GM12801 (cell line): ENCODE data around the gene USP46.

Experiments
- TF ChIP-seq, protein P1 (sequence below): IDR thresholded peaks from one replicate; pipeline ENCODE4 v1.5.1; 2011; ENCODE audit warnings: control low read depth; ENCODE audit not compliant: insufficient read length; ENCODE audit errors: extremely low read depth

USP46 gene

DNA sequence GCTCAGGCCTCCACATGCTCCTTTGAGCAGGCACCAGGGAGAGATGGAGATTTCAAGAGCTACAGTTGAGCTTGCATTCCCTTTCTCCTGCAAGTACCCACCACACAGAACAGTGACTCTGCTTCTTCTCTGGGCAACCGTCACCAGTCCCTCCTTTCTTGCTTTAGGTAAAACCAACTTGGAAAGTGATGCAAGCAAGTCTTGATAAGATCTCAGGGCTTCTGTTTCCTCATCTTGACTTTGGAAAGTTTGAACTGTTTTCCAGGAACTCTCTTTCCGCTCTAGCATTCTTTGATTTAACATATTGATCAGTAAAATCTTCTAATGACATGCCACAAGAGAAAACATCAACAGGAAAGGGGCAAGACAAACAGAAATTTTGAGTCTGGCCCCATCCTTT is 73.7 kb downstream of the USP46 start:
- TF ChIP-seq, protein P1, sequence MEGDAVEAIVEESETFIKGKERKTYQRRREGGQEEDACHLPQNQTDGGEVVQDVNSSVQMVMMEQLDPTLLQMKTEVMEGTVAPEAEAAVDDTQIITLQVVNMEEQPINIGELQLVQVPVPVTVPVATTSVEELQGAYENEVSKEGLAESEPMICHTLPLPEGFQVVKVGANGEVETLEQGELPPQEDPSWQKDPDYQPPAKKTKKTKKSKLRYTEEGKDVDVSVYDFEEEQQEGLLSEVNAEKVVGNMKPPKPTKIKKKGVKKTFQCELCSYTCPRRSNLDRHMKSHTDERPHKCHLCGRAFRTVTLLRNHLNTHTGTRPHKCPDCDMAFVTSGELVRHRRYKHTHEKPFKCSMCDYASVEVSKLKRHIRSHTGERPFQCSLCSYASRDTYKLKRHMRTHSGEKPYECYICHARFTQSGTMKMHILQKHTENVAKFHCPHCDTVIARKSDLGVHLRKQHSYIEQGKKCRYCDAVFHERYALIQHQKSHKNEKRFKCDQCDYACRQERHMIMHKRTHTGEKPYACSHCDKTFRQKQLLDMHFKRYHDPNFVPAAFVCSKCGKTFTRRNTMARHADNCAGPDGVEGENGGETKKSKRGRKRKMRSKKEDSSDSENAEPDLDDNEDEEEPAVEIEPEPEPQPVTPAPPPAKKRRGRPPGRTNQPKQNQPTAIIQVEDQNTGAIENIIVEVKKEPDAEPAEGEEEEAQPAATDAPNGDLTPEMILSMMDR: no peak

DNA sequence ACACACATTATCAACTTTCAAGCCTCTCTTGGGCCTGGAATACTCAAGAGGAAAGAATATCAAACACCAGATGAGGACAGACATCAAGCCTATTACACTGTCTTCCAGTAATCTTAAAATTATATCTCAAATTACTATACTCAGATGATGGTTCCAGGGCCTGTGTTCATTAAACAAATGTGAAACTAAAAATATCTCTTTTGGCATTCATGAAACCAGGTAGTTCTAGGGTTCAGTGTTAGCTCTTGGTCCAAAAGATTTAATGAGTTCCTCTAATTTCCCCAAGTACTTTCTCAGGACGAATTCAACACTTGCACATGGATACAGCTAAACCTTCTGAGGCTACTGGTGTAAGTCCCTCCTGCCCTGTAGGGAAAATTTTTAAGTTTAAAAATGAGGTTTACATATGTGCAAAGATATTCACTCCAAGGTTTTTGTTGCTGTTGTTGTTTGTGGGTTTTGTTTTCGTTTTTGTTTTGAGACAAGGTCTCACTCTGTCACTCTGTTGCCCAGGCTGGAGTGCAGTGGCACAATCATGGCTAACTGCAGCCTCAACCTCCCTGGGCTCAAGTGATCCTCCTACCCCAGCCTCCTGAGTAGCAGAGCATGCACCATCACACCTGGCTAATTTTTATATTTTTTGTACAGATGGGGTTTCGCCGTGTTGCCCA is 79.4 kb downstream of the USP46 start:
- TF ChIP-seq, protein P1: no peak

DNA sequence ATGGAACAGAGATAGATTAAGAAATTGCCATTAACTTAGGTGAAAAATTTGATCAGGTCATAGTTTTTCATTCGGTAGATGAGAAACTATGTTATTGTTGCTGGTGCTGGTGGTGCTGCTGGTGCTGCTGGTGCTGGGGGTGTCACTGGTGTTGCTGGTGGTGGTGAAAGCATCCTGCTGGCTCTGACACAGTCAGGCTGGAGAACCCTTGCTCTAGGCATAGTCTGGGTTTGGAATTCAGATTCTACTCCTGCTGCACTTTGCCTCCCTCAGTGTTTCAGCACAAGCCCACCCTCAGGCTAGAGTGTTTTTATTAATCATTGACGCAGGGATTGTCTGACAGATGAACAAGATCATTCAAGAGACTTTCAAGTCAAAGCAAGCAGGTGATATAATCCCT is 80.2 kb downstream of the USP46 start:
- TF ChIP-seq, protein P1: no peak

DNA sequence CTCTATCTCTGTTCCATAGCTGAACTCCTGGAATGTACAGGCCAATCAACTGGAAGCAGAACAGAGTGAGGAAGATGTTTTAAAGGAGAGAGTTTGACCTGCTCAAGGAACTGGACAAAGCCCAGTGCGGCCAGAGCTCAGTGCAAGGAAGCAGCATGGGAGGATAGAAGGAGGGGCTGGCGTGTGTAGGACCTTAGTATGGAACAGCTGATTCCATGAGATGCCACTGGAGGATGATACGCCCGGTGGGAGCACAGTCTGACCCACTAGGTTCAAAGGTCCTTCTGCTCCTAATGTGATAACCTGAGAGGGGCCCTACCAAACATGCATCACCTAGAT is 81.5 kb downstream of the USP46 start:
- TF ChIP-seq, protein P1: no peak

DNA sequence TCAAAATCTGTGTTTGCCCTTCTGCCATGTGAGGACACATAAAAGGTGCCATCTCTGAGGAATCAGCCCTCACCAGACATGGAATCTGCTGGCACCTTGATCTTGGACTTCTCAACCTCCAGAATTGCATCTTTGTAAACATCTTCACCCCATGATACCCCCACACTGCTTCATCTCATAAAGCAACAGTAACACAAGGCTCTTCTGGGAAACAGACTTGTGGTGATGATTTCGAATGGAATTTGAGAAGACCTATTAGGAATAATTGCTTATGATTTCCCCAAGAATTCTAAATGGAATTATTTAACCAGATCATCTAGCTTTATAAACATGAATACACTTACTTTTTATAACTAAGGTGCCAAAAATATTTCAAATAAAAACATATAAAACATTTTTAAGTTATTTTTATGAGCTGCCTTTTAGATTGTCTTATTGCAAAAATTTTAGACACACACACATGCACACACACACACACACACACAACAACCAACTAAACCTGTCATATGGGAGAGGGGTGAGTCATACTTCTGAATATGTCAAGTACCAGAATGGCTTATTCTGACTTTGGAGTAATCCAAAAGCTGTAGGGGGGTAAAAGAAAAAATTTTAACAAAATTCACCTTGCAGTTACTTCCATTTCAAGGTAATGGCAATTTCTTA is 82.0 kb downstream of the USP46 start:
- TF ChIP-seq, protein P1: no peak

DNA sequence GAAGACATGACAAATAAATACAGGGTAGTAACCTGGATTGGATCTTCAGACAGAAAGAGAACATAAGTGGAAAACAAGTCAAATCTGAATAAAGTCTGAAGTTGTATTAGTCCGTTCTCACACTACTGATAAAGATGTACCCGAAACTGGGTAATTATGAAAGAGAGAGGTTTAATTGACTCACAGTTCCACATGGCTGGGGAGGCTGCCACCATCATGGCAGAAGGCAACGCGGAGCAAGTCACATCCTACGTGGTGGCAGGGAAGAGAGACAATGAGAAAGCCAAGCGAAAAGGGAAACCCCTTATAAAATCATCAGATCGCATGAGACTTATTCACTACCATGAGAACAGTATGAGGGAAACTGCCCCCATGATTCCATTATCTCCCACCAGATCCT is 82.8 kb downstream of the USP46 start:
- TF ChIP-seq, protein P1: no peak

DNA sequence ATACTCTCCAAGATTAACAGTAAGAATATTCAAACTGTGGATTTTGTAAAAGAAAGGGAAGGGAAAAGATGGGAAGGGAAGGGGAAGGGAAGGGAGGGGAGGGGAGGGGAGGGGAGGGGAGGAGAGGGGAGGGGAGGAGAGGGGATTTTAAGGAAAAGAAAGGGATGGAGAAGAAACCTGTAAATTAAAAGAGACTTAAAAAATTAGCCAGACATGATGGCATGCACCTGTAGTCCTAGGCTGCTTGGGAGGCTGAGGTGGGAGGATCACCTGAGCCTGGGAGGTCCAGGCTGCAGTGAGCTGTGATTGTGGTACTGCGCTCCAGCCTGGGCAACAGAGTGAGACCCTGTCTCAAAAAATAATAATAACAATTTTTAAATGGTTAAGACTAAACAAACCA is 83.7 kb downstream of the USP46 start:
- TF ChIP-seq, protein P1: no peak
